Coronary artery (tissue), 2 donors: ENCODE results near the gene EARS2.
A peak's percentile ranks its signal among the peaks of the same experiment; 100 is the strongest.

Experiments used
- DNase-seq: peaks from one replicate; pipeline ENCODE4 v3.0.0-alpha.2; 2017; ENCODE audit warnings: low spot score
- H3K27ac ChIP-seq, 2 donors: fragments of 200-600 bp; sonication (generic); one replicate each; pipeline ENCODE4 v1.5.1; 2016 to 2019
- H3K4me3 ChIP-seq: fragments of 200-600 bp; sonication (generic); 2 replicates; pipeline ENCODE4 v1.5.1; 2016; ENCODE audit warnings: mild to moderate bottlenecking, moderate library complexity
- TF ChIP-seq, protein P1 (sequence below): fragments of 200-600 bp; sonication (generic); IDR thresholded peaks from one replicate; pipeline ENCODE4 v1.5.1; 2019; ENCODE audit warnings: antibody characterized with exemption

EARS2 gene

DNA sequence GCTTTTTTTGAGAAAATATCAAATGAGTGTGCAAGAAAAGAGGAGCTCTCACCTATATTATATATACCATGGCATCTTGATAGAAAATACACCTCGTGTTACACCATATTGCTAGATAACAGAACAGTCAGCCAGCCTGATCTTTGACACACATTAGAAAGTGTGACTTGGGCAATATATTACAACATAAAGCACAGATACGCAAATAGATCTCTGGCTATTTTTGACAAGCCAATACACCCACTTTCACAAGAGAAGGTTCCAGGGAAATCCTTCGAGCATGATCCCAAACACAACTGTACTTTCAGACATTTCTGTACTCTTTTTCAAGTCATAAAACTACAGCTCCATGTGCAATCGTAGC lies 56.3 kb downstream of the EARS2 start:
- Histone ChIP-seq H3K27ac (no peak overlapping the region), H3K4me3 (no peak overlapping the region)
- TF ChIP-seq, protein P1, sequence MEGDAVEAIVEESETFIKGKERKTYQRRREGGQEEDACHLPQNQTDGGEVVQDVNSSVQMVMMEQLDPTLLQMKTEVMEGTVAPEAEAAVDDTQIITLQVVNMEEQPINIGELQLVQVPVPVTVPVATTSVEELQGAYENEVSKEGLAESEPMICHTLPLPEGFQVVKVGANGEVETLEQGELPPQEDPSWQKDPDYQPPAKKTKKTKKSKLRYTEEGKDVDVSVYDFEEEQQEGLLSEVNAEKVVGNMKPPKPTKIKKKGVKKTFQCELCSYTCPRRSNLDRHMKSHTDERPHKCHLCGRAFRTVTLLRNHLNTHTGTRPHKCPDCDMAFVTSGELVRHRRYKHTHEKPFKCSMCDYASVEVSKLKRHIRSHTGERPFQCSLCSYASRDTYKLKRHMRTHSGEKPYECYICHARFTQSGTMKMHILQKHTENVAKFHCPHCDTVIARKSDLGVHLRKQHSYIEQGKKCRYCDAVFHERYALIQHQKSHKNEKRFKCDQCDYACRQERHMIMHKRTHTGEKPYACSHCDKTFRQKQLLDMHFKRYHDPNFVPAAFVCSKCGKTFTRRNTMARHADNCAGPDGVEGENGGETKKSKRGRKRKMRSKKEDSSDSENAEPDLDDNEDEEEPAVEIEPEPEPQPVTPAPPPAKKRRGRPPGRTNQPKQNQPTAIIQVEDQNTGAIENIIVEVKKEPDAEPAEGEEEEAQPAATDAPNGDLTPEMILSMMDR: no peak
- no peak for DNase-seq

GRCh38 chr16:23500212-23500861 lies 56.8 kb downstream of the EARS2 start:
- H3K27ac ChIP-seq: no peak overlapping the region
- TF ChIP-seq, protein P1: no peak
- DNase-seq: no peak

DNA sequence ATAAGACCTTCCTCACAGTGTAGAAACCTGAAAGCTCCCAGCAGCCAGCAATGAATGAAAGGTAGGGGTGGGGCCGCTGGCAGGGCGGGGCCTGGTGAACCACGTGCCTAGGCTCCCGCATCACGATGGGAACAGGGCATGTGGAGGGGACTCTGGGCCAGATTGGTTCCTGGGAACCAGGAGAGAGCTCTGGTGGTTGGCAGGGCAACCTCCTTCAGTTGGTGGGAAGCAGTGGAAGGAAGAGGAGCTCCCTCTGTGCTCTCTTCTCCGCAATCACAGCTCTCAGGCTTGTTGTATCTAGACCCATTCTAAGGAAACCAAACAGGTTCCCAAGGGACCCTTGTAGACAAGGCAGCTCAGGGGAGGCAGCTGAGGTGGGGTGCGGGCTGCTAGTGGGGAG lies 57.3 kb downstream of the EARS2 start:
- no peak overlapping the region for H3K4me3 ChIP-seq
- no peak overlapping the region for H3K27ac ChIP-seq
- no peak for DNase-seq
- TF ChIP-seq, protein P1: no peak

More at GRCh38 chr16:23500212-23500861, 56.8 kb downstream of the EARS2 start:
- H3K4me3 ChIP-seq: no peak overlapping the region

GRCh38 chr16:23498863-23499262 lies 58.3 kb downstream of the EARS2 start:
- Histone ChIP-seq H3K27ac (no peak overlapping the region), H3K4me3 (no peak overlapping the region)
- DNase-seq: no peak
- TF ChIP-seq, protein P1: no peak

DNA sequence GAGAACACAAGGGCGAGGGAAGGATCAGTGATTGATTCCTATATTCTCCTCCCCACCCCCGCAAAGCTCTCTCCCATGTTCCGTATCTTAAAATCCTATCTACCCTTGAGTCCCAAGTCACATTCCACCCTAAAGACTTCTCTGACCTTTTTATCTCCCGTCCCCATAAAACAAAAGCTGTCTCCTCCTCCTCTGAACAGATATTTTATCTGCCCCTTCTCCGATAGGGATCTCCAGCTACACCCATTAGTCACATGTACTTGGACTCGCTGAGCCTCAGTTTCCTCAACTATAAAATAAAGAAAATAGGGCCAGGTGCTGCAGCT lies 59.6 kb downstream of the EARS2 start:
- TF ChIP-seq, protein P1: no peak
- Histone ChIP-seq H3K4me3 (no peak overlapping the region), H3K27ac (peak overlapping the region; percentile 5 to 77)
- no peak for DNase-seq

DNA sequence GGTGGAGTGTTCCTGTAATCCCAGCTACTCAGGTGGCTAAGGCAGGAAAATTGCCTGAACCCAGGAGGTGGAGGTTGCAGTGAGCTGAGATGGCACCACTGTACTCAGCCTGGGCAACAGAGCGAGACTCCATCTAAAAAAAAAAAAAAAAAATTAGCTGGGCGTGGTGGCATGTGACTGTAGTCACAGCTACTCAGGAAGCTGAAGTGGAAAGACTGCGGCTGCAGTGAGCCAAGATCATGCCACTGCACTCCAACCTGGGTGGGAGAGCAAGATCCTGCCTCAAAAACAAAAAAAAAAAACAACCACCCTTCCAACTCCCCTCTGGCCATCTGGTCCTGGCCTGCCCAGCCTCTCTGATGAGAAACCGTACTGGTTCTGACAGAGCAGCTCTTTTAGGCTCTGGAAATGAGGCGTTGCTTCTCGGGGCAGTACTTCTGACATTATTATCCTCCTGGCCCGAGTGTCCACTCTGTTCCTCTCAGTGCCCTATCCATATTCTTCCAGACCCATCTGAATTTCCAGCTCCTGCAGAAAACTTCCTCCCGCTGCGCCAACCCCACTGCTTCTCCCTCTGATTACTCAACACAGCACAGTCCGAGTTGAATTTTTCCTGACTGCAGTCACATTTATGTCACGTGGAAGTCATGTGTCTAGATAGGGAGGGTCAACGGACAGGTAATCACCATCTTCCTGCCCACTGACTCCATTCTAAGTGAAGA lies 60.2 kb downstream of the EARS2 start:
- Histone ChIP-seq H3K4me3 (no peak overlapping the region), H3K27ac (peak overlapping the region; percentile 5 to 77)
- DNase-seq: no peak
- TF ChIP-seq, protein P1: no peak

- DNase-seq: no peak
- no peak overlapping the region for H3K27ac ChIP-seq
- H3K4me3 ChIP-seq: no peak overlapping the region
- TF ChIP-seq, protein P1: no peak
Measured at GRCh38 chr16:23495671-23496070, 61.5 kb downstream of the EARS2 start.
